ENCODE data around the gene CERK. TPM values are rescaled to one million over a fixed set of nuclear protein-coding genes. Genes with fewer than 3 reads are reported as not detected.

CERK gene
- total and polyA plus RNA-seq, 2 experiments from 2014 or later, result 37.2 to 74.9 TPM

DNA sequence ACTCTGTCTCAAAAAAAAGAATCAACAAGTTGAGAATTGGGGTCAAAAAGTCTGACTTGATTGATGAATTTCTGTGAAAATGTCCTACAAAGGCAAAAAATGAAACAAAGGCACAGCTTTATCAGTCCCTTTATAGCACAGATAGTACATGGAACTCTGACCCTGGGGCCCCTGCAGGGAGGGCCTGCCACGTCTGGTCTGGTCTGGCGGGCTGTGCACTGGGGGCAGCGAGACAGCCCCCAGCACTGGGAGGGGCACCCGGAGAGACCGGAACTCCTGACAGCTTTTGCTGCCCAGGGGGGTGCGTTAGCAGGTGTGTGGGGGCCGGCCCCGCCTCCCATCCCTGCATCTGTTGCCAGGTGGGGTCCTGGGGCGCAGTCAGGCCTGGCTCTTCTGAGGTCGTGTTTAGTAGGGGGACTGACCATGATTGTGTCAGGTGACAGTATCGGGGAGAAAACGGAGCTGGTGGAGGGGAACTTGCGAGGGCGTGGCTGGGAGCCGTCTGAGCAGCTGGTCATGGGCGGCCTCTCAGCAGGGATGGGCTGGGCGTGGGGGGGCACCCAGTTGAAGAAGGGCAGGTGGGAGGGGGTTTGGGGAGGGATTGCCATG lies 66.1 kb downstream of the CERK start:
- peaks cover 18% of the 10 kb centered on the region for H3K36me3 ChIP-seq
- H3K9me3 ChIP-seq (ENCODE audit: low read depth), result no peaks in the 10 kb centered on the region
- TF ChIP-seq, protein P1, sequence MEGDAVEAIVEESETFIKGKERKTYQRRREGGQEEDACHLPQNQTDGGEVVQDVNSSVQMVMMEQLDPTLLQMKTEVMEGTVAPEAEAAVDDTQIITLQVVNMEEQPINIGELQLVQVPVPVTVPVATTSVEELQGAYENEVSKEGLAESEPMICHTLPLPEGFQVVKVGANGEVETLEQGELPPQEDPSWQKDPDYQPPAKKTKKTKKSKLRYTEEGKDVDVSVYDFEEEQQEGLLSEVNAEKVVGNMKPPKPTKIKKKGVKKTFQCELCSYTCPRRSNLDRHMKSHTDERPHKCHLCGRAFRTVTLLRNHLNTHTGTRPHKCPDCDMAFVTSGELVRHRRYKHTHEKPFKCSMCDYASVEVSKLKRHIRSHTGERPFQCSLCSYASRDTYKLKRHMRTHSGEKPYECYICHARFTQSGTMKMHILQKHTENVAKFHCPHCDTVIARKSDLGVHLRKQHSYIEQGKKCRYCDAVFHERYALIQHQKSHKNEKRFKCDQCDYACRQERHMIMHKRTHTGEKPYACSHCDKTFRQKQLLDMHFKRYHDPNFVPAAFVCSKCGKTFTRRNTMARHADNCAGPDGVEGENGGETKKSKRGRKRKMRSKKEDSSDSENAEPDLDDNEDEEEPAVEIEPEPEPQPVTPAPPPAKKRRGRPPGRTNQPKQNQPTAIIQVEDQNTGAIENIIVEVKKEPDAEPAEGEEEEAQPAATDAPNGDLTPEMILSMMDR (IDR thresholded peaks at IDR 0.05; ENCODE audit: low read depth, low read length), result no peak
- no peak overlapping the region for H3K4me3 ChIP-seq
- no peaks in the 10 kb centered on the region for H3K27me3 ChIP-seq
- DNase-seq (ENCODE audit: low read depth in 1 of 2, low spot score in 1 of 2), result no peak
- peaks cover 3% of the 10 kb centered on the region for H3K4me1 ChIP-seq (ENCODE audit: low read depth)
- H3K27ac ChIP-seq, result no peak overlapping the region

DNA sequence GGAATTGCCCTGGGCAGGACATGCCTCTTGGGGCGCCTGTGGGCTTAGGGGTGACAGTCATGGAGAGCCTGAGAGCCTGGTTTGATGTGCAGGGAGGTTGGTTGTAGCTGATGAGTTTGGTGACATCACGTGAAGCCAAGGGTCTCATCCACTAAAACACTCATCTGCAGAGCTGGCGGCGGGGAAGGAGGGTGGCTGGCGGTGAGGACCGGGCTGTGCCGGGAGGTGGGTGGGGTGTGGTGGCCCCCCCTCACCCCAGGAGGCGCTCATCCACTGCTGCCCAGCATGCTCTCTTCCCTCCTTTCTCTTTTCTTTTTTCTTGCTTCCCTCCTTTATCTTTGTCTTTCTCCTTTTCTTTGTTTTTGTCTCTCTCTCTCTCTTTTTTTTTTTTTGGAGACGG lies 68.9 kb downstream of the CERK start:
- Histone ChIP-seq H3K36me3 (peaks cover 19% of the 10 kb centered on the region), H3K4me1 (ENCODE audit: low read depth) (peaks cover 3% of the 10 kb centered on the region), H3K4me3 (no peak overlapping the region), H3K27ac (no peak overlapping the region), H3K27me3 (no peaks in the 10 kb centered on the region), H3K9me3 (ENCODE audit: low read depth) (no peaks in the 10 kb centered on the region)
- DNase-seq (ENCODE audit: low read depth in 1 of 2, low spot score in 1 of 2), result no peak
- TF ChIP-seq, protein P1 (IDR thresholded peaks at IDR 0.05; ENCODE audit: low read depth, low read length), result no peak

DNA sequence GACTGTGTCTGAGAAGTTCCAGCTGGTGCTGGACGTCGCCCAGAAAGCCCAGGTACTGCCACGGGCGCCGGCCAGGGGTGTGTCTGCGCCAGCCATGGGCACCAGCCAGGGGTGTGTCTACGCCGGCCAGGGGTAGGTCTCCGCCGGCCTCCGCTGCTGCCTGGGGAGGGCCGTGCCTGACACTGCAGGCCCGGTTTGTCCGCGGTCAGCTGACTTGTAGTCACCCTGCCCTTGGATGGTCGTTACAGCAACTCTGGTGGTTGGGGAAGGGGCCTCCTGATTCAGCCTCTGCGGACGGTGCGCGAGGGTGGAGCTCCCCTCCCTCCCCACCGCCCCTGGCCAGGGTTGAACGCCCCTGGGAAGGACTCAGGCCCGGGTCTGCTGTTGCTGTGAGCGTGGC lies 69.9 kb downstream of the CERK start:
- TF ChIP-seq, protein P1 (IDR thresholded peaks at IDR 0.05; ENCODE audit: low read depth, low read length), result no peak
- peaks cover 19% of the 10 kb centered on the region for H3K36me3 ChIP-seq
- H3K27me3 ChIP-seq, result no peaks in the 10 kb centered on the region
- no peak for DNase-seq (ENCODE audit: low read depth in 1 of 2, low spot score in 1 of 2)
- no peak overlapping the region for H3K4me3 ChIP-seq
- no peaks in the 10 kb centered on the region for H3K9me3 ChIP-seq (ENCODE audit: low read depth)
- H3K4me1 ChIP-seq (ENCODE audit: low read depth), result peaks cover 4% of the 10 kb centered on the region
- H3K27ac ChIP-seq, result no peak overlapping the region

DNA sequence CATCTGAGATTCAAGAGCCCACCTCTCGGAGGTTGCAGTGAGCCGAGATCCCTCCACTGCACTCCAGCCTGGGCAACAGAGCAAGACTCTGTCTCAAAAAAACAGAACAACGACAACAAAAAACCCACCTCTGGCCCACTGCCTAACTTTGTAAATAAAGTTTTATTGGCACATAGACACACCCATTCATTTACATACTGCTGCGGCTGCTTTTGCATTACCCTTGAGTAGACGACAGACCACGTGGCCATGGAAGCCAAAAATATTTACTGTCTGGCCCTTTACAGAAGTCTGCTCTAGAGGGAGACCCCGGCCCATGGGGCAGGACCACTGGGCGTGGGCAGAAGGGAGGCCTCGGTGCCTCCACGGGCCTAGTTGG lies 70.8 kb downstream of the CERK start:
- Histone ChIP-seq H3K4me3 (no peak overlapping the region), H3K27me3 (no peaks in the 10 kb centered on the region), H3K4me1 (ENCODE audit: low read depth) (peaks cover 9% of the 10 kb centered on the region), H3K9me3 (ENCODE audit: low read depth) (no peaks in the 10 kb centered on the region), H3K36me3 (peaks cover 19% of the 10 kb centered on the region), H3K27ac (no peak overlapping the region)
- TF ChIP-seq, protein P1 (IDR thresholded peaks at IDR 0.05; ENCODE audit: low read depth, low read length), result no peak
- no peak for DNase-seq (ENCODE audit: low read depth in 1 of 2, low spot score in 1 of 2)

DNA sequence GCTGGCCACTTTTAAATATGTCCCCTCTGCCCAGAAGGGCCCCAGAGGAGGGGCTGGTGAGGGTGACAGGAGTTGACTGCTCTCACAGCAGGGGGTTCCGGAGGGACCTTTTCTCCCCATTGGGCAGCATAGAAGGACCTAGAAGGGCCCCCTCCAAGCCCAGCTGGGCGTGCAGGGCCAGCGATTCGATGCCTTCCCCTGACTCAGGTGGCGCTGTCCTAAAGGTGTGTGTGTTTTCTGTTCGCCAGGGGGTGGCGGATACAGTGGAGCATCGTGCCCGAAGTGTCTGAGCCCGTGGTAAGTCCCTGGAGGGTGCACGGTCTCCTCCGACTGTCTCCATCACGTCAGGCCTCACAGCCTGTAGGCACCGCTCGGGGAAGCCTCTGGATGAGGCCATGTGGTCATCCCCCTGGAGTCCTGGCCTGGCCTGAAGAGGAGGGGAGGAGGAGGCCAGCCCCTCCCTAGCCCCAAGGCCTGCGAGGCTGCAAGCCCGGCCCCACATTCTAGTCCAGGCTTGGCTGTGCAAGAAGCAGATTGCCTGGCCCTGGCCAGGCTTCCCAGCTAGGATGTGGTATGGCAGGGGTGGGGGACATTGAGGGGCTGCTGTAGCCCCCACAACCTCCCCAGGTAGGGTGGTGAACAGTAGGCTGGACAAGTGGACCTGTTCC lies 71.3 kb downstream of the CERK start:
- Histone ChIP-seq H3K4me3 (no peak overlapping the region), H3K27ac (no peak overlapping the region), H3K27me3 (no peaks in the 10 kb centered on the region), H3K4me1 (ENCODE audit: low read depth) (peaks cover 11% of the 10 kb centered on the region), H3K9me3 (ENCODE audit: low read depth) (no peaks in the 10 kb centered on the region), H3K36me3 (peaks cover 19% of the 10 kb centered on the region)
- TF ChIP-seq, protein P1 (IDR thresholded peaks at IDR 0.05; ENCODE audit: low read depth, low read length), result no peak
- DNase-seq (ENCODE audit: low read depth in 1 of 2, low spot score in 1 of 2), result no peak
